HL-60 (cell line): Measurements from ENCODE around the gene TTN.
A peak's percentile ranks its signal among the peaks of the same experiment; 100 is the strongest.

Source experiments
- GABPA ChIP-seq: IDR thresholded peaks from 2 replicates; pipeline ENCODE4 v1.6.1; 2012; ENCODE audit warnings: low read depth
- TF ChIP-seq, protein P1 (sequence below): IDR thresholded peaks from one replicate; pipeline ENCODE4 v1.5.1; 2011; ENCODE audit warnings: low read length, control low read depth, inconsistent platforms; ENCODE audit not compliant: insufficient read depth
- TF ChIP-seq, protein P2 (sequence below): IDR thresholded peaks from 2 replicates; pipeline ENCODE4 v1.6.1; 2012; ENCODE audit warnings: low read depth; ENCODE audit not compliant: insufficient replicate concordance

DNA sequence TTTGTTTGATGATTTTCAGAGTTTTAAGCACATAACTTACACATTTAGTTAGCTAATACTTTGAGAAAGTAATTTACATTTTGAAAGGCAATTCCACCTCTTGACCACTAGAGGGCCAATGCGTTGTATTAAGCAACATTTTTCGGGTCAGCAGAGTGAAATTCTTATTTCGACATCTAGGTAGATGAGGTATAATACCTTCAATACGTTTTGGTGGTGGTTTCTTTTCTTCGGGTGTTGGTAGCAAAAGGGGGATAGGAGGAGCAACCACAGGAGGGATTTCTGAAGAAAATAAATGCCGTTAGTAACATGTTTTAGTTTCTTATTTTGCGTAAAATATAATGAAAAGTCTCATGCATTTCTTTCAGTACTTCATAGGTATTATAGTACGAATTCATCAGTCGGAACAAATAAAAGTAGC is 106.3 kb downstream of the TTN start:
- TF ChIP-seq, protein P1, sequence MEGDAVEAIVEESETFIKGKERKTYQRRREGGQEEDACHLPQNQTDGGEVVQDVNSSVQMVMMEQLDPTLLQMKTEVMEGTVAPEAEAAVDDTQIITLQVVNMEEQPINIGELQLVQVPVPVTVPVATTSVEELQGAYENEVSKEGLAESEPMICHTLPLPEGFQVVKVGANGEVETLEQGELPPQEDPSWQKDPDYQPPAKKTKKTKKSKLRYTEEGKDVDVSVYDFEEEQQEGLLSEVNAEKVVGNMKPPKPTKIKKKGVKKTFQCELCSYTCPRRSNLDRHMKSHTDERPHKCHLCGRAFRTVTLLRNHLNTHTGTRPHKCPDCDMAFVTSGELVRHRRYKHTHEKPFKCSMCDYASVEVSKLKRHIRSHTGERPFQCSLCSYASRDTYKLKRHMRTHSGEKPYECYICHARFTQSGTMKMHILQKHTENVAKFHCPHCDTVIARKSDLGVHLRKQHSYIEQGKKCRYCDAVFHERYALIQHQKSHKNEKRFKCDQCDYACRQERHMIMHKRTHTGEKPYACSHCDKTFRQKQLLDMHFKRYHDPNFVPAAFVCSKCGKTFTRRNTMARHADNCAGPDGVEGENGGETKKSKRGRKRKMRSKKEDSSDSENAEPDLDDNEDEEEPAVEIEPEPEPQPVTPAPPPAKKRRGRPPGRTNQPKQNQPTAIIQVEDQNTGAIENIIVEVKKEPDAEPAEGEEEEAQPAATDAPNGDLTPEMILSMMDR = peak; percentile 86
- TF ChIP-seq GABPA = no peak
- TF ChIP-seq, protein P2, sequence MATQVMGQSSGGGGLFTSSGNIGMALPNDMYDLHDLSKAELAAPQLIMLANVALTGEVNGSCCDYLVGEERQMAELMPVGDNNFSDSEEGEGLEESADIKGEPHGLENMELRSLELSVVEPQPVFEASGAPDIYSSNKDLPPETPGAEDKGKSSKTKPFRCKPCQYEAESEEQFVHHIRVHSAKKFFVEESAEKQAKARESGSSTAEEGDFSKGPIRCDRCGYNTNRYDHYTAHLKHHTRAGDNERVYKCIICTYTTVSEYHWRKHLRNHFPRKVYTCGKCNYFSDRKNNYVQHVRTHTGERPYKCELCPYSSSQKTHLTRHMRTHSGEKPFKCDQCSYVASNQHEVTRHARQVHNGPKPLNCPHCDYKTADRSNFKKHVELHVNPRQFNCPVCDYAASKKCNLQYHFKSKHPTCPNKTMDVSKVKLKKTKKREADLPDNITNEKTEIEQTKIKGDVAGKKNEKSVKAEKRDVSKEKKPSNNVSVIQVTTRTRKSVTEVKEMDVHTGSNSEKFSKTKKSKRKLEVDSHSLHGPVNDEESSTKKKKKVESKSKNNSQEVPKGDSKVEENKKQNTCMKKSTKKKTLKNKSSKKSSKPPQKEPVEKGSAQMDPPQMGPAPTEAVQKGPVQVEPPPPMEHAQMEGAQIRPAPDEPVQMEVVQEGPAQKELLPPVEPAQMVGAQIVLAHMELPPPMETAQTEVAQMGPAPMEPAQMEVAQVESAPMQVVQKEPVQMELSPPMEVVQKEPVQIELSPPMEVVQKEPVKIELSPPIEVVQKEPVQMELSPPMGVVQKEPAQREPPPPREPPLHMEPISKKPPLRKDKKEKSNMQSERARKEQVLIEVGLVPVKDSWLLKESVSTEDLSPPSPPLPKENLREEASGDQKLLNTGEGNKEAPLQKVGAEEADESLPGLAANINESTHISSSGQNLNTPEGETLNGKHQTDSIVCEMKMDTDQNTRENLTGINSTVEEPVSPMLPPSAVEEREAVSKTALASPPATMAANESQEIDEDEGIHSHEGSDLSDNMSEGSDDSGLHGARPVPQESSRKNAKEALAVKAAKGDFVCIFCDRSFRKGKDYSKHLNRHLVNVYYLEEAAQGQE = no peak
